Lower leg skin (tissue), 3 donors: Measurements from ENCODE around the gene SLC6A2.

Experiments used
- POLR2A ChIP-seq, 2 donors: fragments of 450-650 bp; IDR thresholded peaks; one replicate each; pipeline ENCODE4 v1.6.1; 2016 to 2017; ENCODE audit warnings: antibody characterized with exemption in 2 of 2, mild to moderate bottlenecking in 1 of 2, moderate library complexity in 1 of 2
- TF ChIP-seq, protein P1 (sequence below), 3 donors: fragments of 450-650 bp; IDR thresholded peaks; one replicate each; pipeline ENCODE4 v1.5.1; 2016; ENCODE audit warnings: antibody characterized with exemption in 3 of 3, mild to moderate bottlenecking in 3 of 3, moderate library complexity in 2 of 3

DNA sequence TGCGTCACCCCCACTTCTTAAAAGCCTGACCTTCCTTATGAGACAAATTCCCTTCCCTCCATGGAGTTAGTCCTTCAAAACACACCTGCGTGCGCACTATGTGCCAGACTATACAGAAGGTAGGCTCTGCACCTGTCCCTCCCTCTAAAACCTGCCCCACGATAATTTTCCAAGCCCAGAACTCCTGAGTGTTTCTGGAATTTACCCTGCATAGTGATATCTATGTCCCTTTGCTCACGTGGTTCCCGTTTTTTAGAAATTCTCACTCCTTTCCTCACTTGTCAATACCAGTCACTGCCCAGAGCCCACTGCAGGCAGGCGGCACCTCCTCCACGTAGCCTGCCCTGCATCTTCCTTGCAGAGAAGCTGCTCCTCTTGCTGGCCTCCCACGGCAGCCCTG, 82.2 kb downstream of the SLC6A2 start:
- TF ChIP-seq, protein P1, sequence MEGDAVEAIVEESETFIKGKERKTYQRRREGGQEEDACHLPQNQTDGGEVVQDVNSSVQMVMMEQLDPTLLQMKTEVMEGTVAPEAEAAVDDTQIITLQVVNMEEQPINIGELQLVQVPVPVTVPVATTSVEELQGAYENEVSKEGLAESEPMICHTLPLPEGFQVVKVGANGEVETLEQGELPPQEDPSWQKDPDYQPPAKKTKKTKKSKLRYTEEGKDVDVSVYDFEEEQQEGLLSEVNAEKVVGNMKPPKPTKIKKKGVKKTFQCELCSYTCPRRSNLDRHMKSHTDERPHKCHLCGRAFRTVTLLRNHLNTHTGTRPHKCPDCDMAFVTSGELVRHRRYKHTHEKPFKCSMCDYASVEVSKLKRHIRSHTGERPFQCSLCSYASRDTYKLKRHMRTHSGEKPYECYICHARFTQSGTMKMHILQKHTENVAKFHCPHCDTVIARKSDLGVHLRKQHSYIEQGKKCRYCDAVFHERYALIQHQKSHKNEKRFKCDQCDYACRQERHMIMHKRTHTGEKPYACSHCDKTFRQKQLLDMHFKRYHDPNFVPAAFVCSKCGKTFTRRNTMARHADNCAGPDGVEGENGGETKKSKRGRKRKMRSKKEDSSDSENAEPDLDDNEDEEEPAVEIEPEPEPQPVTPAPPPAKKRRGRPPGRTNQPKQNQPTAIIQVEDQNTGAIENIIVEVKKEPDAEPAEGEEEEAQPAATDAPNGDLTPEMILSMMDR (IDR thresholded peaks at IDR 0.05): no peak
- no peak for TF ChIP-seq POLR2A (IDR thresholded peaks at IDR 0.05)
